Lung (tissue), 12 donors: ENCODE data around the gene MYO18B. TPM values are rescaled to one million over a fixed set of nuclear protein-coding genes. Genes with fewer than 3 reads are reported as not detected.

Experiments used
- ATAC-seq: fragments of 200-7000 bp; cut with Tn5 transposase; one replicate; pipeline ENCODE4 v1.9.1; 2020; ENCODE audit warnings: moderate number of reproducible peaks; ENCODE audit not compliant: insufficient read depth, low FRiP score
- DNase-seq, 3 donors: peaks; one replicate each; pipeline ENCODE4 v3.0.0-alpha.2; 2013 to 2017
- H3K27ac ChIP-seq, 2 donors: one replicate each; pipeline ENCODE4 v1.5.1; 2013; ENCODE audit warnings: mild to moderate bottlenecking in 2 of 2, moderate library complexity in 2 of 2, control low read depth in 1 of 2, inconsistent platforms in 1 of 2, low read depth in 1 of 2, low read length in 1 of 2
- H3K27me3 ChIP-seq, 3 donors: one replicate each; pipeline ENCODE4 v1.5.1; 2013; ENCODE audit warnings: low read length in 2 of 3; ENCODE audit not compliant: control insufficient read depth in 3 of 3, insufficient read depth in 3 of 3
- H3K36me3 ChIP-seq, 4 donors: one replicate each; pipeline ENCODE4 v1.5.1; 2013; ENCODE audit warnings: low read length in 4 of 4, mild to moderate bottlenecking in 1 of 4, moderate library complexity in 1 of 4; ENCODE audit not compliant: control insufficient read depth in 4 of 4, insufficient read depth in 4 of 4
- H3K4me1 ChIP-seq, 5 donors: one replicate each; pipeline ENCODE4 v1.5.1; 2013; ENCODE audit warnings: low read length in 5 of 5, mild to moderate bottlenecking in 2 of 5, moderate library complexity in 1 of 5; ENCODE audit not compliant: control insufficient read depth in 5 of 5, insufficient read depth in 5 of 5
- H3K4me3 ChIP-seq: one replicate; pipeline ENCODE4 v1.5.1; 2013; ENCODE audit warnings: mild to moderate bottlenecking, control low read depth, moderate library complexity
- H3K9ac ChIP-seq, 2 donors: one replicate each; pipeline ENCODE4 v1.5.1; 2013; ENCODE audit warnings: low read length in 2 of 2, control low read depth in 1 of 2; ENCODE audit not compliant: insufficient read depth in 1 of 2
- H3K9me3 ChIP-seq, 4 donors: one replicate each; pipeline ENCODE4 v1.5.1; 2013; ENCODE audit warnings: low read length in 3 of 4, mild to moderate bottlenecking in 1 of 4, moderate library complexity in 1 of 4; ENCODE audit not compliant: control insufficient read depth in 4 of 4, insufficient read depth in 3 of 4
- CTCF ChIP-seq: IDR thresholded peaks from 2 replicates; pipeline ENCODE4 v1.5.1; 2012; ENCODE audit warnings: mild to moderate bottlenecking; ENCODE audit errors: control extremely low read depth, extremely low read depth
- WGBS, 2 donors: extraction: QIAGEN DNeasy Blood & Tissue Kit; methylation state at CpG; one replicate each; pipeline ENCODE4 v1.1.7; 2013; 5-methylcytosine and 5-hydroxymethylcytosine counted together
- polyA plus RNA-seq, 2 donors: library from polyadenylated mRNA; stranded (reverse); fragments of 200-250 nt; gene quantifications; one replicate each; pipeline ENCODE4 v1.2.1, GENCODE V29; 2013
- total RNA-seq, 2 donors: library from RNA; depleted of rRNA in 1 of 2; stranded (reverse); fragments of >200 nt in 1 of 2; gene quantifications; one replicate each; pipeline ENCODE4 v1.2.1, GENCODE V29; 2014 to 2021
- donor health status: control.
- donor health status: control.
- donor health status: Bipolar disorder and iron deficiency.
- donor health status: healthy.
- donor health status: DM: yes; HTN: yes; CAD: no.

The MYO18B gene
- total and polyA plus RNA-seq, 4 donors: 0.02 to 0.71 (median 0.07) TPM

GRCh38 chr22:25959818-25960774 is 218.1 kb downstream of the MYO18B start:
- Histone ChIP-seq H3K4me1 (no peaks in the 10 kb centered on the region), H3K36me3 (peaks cover 0 to 8% (median 0%) of the 10 kb centered on the region in 4 donors), H3K27me3 (peaks cover 2 to 7% (median 2%) of the 10 kb centered on the region in 3 donors), H3K9ac (no peak overlapping the region), H3K9me3 (peaks cover 0 to 6% (median 0%) of the 10 kb centered on the region in 4 donors), H3K4me3 (no peak overlapping the region), H3K27ac (no peak overlapping the region)
- ATAC-seq: no peak
- TF ChIP-seq CTCF: no peak
- WGBS, 2 donors: 74 to 83% methylated on average over 12 of the region's 12 CpGs
- no peak for DNase-seq

DNA sequence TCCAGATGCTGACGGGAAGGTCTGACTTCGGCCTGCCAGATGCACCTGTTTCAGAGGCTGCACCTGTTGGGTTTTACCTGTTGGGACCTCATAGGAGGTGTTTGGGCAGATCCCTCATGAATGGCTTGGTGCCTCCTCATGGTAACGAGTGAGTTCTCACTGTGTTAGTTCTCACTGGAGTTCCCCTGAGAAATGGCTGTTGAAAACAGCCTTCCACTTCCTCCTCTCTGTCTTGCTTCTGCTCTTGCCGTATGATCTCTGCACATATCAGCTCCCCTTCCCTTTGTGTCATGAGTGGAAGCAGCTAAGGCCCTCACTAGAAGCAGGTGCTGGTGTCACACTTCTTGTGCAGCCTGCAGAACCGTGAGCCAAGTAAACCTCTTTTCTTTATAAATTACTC is 219.7 kb downstream of the MYO18B start:
- no peak overlapping the region for H3K4me3 ChIP-seq
- no peak for TF ChIP-seq CTCF
- H3K9ac ChIP-seq: no peak overlapping the region
- no peak overlapping the region for H3K27ac ChIP-seq
- ATAC-seq (no peak), DNase-seq (no peak)
- H3K36me3 ChIP-seq: peaks cover 0 to 2% (median 0%) of the 10 kb centered on the region in 4 donors
- peaks cover 0 to 5% (median 0%) of the 10 kb centered on the region in 4 donors for H3K9me3 ChIP-seq
- WGBS, 2 donors: 76 to 77% methylated on average over 5 of the region's 5 CpGs
- peaks cover 2 to 13% (median 3%) of the 10 kb centered on the region in 3 donors for H3K27me3 ChIP-seq
- H3K4me1 ChIP-seq: no peaks in the 10 kb centered on the region

DNA sequence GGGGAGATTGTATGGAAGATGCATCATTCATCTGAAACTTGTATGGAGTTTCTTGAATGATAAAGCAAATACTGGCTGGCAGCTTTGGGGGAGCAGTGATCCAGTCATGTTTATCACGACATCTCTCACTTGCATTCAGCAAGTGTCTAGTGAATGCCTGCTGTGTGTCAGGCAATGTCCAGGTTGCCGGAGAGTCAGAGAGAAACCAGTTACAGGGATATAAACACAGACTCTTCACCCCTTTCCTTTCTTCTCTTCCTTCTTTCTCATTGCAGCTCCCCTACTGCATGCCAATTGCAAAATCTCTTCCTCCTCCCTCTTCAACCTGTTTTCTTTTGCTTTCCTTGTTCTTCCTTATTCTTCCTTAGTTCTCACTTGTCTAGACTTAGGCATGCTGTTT is 220.7 kb downstream of the MYO18B start:
- no peak for TF ChIP-seq CTCF
- ATAC-seq: no peak
- no peak overlapping the region for H3K4me3 ChIP-seq
- 86 to 91% methylated on average over 2 of the region's 2 CpGs for WGBS, 2 donors
- H3K27me3 ChIP-seq: peaks cover 2 to 13% (median 7%) of the 10 kb centered on the region in 3 donors
- H3K4me1 ChIP-seq: no peaks in the 10 kb centered on the region
- no peak for DNase-seq
- no peak overlapping the region for H3K9ac ChIP-seq
- H3K36me3 ChIP-seq: peaks cover 0 to 2% (median 0%) of the 10 kb centered on the region in 4 donors
- peaks cover 0 to 5% (median 0%) of the 10 kb centered on the region in 4 donors for H3K9me3 ChIP-seq
- H3K27ac ChIP-seq: no peak overlapping the region
